Measurements from ENCODE around the gene MMEL1.

- TF ChIP-seq, protein P1, sequence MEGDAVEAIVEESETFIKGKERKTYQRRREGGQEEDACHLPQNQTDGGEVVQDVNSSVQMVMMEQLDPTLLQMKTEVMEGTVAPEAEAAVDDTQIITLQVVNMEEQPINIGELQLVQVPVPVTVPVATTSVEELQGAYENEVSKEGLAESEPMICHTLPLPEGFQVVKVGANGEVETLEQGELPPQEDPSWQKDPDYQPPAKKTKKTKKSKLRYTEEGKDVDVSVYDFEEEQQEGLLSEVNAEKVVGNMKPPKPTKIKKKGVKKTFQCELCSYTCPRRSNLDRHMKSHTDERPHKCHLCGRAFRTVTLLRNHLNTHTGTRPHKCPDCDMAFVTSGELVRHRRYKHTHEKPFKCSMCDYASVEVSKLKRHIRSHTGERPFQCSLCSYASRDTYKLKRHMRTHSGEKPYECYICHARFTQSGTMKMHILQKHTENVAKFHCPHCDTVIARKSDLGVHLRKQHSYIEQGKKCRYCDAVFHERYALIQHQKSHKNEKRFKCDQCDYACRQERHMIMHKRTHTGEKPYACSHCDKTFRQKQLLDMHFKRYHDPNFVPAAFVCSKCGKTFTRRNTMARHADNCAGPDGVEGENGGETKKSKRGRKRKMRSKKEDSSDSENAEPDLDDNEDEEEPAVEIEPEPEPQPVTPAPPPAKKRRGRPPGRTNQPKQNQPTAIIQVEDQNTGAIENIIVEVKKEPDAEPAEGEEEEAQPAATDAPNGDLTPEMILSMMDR (IDR thresholded peaks at IDR 0.05) = peak; percentile 91 to 96 (median 94)
- TF ChIP-seq POLR2A (IDR thresholded peaks at IDR 0.05) (no peak), EP300 (IDR thresholded peaks at IDR 0.05) (no peak)
Observed at GRCh38 chr1:2548068-2548589, 84.7 kb downstream of the MMEL1 start.

All from sigmoid colon (tissue), 4 donors.